HCT116 (cell line): ENCODE measurements around the gene COPA.

Experiments
- CTCF ChIP-seq, 3 experiments: fragments of 200-600 bp in 1 of 3; sonication (generic) in 1 of 3; IDR thresholded peaks in 2 of 3; conservative IDR thresholded peaks in 1 of 3; 2 replicates each; pipeline ENCODE4 v1.5.1; 2012 to 2017; ENCODE audit warnings: low read depth in 2 of 3, low read length in 2 of 3, antibody characterized with exemption in 1 of 3, borderline replicate concordance in 1 of 3, control low read depth in 1 of 3, mild to moderate bottlenecking in 1 of 3, mixed read lengths in 1 of 3, mixed run types in 1 of 3, moderate library complexity in 1 of 3; ENCODE audit not compliant: insufficient read depth in 1 of 3
- EGR1 ChIP-seq: IDR thresholded peaks from 2 replicates; pipeline ENCODE4 v1.6.1; 2012; ENCODE audit warnings: low read depth
- EZH2 ChIP-seq: fragments of 200-600 bp; sonication (generic); IDR thresholded peaks from 2 replicates; pipeline ENCODE4 v1.6.1; 2017; ENCODE audit warnings: antibody characterized with exemption, mixed run types
- EZH2phosphoT487 ChIP-seq: fragments of 200-600 bp; IDR thresholded peaks from 2 replicates; pipeline ENCODE4 v1.6.1; 2018; ENCODE audit warnings: antibody characterized with exemption, borderline replicate concordance
- FOSL1 ChIP-seq: IDR thresholded peaks from 2 replicates; pipeline ENCODE4 v1.6.1; 2012; ENCODE audit warnings: low read depth
- MAX ChIP-seq: IDR thresholded peaks from 2 replicates; pipeline ENCODE4 v1.6.1; 2012
- POLR2A ChIP-seq: IDR thresholded peaks from 2 replicates; pipeline ENCODE4 v1.7.0; 2011; ENCODE audit warnings: borderline replicate concordance; ENCODE audit not compliant: insufficient read depth, insufficient read length; ENCODE audit errors: extremely low read depth
- POLR2AphosphoS5 ChIP-seq: IDR thresholded peaks from 2 replicates; pipeline ENCODE4 v1.6.1; 2011; ENCODE audit warnings: mild to moderate bottlenecking, low read depth, low read length, moderate library complexity
- YY1 ChIP-seq: IDR thresholded peaks from 2 replicates; pipeline ENCODE4 v1.6.1; 2011; ENCODE audit warnings: low read length, low read depth, moderate library complexity, mild to moderate bottlenecking; ENCODE audit not compliant: insufficient replicate concordance; ENCODE audit errors: extremely low read depth

- TF ChIP-seq FOSL1: no peak
- no peak for TF ChIP-seq YY1
- TF ChIP-seq EZH2phosphoT487: no peak
- TF ChIP-seq CTCF (IDR thresholded peaks at IDR 0.05 in 2 of 3, conservative IDR thresholded peaks at IDR 0.05 in 1 of 3; ENCODE audit: borderline replicate concordance in 1 of 3, insufficient read depth in 1 of 3, low read depth in 2 of 3, low read length in 2 of 3): no peak
- no peak for TF ChIP-seq MAX
- TF ChIP-seq POLR2AphosphoS5: no peak
- TF ChIP-seq EGR1: no peak
- no peak for TF ChIP-seq POLR2A
- no peak for TF ChIP-seq EZH2
These were observed 34.6 kb upstream of the COPA start for GRCh38 chr1:160377585-160378206.
